ENCODE results near the gene PCDHGA5.

DNA sequence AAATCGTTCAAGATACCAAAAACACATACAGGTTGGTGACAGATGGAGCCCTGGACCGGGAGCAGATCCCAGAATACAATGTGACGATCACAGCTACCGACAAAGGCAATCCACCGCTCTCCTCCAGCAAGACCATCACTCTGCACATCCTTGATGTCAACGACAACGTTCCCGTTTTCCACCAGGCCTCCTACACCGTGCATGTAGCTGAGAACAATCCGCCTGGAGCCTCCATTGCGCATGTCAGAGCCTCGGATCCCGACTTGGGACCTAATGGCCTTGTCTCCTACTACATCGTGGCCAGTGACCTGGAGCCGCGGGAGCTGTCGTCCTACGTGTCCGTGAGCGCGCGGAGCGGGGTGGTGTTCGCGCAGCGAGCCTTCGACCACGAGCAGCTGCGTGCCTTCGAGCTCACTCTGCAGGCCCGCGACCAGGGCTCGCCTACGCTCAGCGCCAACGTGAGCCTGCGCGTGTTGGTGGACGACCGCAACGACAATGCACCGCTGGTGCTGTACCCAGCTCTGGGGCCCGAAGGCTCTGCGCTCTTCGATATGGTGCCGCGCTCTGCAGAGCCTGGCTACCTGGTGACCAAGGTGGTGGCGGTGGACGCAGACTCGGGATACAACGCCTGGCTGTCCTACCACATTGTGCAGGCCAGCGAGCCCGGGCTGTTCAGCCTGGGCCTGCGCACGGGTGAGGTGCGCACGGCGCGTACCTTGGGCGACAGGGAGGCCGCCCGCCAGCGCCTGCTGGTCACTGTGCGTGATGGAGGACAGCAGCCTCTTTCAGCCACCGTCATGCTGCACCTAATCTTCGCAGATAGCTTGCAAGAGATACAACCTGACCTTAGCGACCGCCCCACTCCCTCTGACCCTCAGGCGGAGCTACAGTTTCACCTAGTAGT lies 7.9 kb downstream of the PCDHGA5 start:
- no peak for TF ChIP-seq TARDBP (IDR thresholded peaks at IDR 0.05)
- no peak for TF ChIP-seq HDGF (IDR thresholded peaks at IDR 0.05; ENCODE audit: borderline replicate concordance)
- no peak for TF ChIP-seq FOXA1 (IDR thresholded peaks at IDR 0.05)
- no peak for TF ChIP-seq CTBP1 (IDR thresholded peaks at IDR 0.05; ENCODE audit: borderline replicate concordance)
- no peak for TF ChIP-seq NFRKB (IDR thresholded peaks at IDR 0.05)
- TF ChIP-seq BHLHE40 (IDR thresholded peaks at IDR 0.05; ENCODE audit: borderline replicate concordance), result no peak
- TF ChIP-seq L3MBTL2 (conservative IDR thresholded peaks at IDR 0.05), result no peak
- TF ChIP-seq LEF1 (IDR thresholded peaks at IDR 0.05; ENCODE audit: borderline replicate concordance), result no peak

All from HEK293T (cell line).